GM18951 (cell line): ENCODE results near the gene ZDHHC24.

Experiments
- POLR2A ChIP-seq: IDR thresholded peaks from 4 replicates; pipeline ENCODE4 v1.6.1; 2011; ENCODE audit warnings: mild to moderate bottlenecking; ENCODE audit not compliant: insufficient read length, insufficient read depth; ENCODE audit errors: extremely low read depth
- in situ Hi-C: fragments of 300-500 bp; cut with MboI; formaldehyde crosslinking; loops from one replicate; pipeline ENCODE4 v1.12.0; 2022; ENCODE audit warnings: low sequenced_read_pairs, mixed read lengths, inconsistent platforms; ENCODE audit not compliant: unreplicated experiment

The ZDHHC24 gene

DNA sequence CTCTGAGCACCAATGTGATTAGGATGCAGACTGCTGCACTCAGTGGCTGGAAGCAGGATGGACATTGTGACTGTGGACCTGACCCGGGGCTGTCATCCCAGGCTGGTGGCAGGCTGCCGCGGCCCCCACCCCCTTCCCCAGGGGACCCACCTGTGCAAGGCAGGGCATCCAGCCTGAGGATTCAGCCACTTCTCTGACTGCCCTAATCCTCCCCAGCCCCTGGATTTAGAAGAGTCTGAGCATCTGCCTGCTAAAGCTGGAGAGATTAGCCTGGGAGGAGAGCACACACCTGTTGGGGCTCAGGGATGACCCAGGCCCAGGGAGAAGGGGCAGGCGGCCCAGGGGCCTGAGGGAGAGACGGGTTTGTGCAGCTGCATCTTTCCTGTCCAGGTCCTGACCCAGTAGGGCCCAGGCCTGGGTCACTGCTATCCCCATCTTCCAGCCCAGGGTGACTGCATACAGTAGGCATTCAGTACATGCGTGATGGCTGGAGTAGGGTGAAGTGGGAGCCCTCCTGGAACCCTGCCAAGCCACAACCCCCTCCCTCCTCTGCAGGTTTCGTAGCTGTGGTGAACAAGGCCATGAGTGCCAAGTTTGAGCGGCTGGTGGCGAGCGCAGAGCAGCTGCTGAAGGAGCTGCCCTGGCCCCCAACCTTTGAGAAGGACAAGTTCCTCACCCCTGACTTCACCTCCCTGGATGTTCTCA lies 53.5 kb downstream of the ZDHHC24 start:
- no peak for TF ChIP-seq POLR2A
- in situ Hi-C loops, result no loop called here

DNA sequence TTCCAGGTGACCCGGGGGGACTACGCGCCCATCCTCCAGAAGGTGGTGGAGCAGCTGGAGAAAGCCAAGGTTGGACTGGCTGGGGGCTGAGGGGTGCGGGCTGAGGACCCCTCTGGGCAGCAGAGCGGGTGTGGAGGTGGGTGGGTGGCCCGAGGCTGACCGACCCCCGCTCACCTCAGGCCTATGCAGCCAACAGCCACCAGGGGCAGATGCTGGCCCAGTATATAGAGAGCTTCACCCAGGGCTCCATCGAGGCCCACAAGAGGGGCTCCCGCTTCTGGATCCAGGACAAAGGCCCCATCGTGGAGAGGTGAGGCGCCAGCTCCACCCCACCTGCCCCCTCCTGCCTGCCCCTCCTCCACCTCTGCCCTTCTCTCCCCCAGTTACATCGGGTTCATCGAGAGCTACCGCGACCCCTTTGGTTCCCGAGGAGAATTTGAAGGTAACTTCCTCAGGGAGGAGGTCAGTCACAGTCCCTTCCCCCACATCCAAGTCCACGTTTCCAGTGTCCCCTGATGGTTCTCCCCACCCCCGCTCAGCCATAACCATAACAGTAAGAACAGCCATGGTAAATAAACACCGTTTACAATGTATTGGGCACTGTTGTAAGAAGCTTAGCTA lies 54.4 kb downstream of the ZDHHC24 start:
- no peak for TF ChIP-seq POLR2A
- in situ Hi-C loops, result no loop called here

- no peak for TF ChIP-seq POLR2A
- in situ Hi-C loops, result no loop called here
Observed at GRCh38 chr11:66489636-66490035, 56.2 kb downstream of the ZDHHC24 start.

- in situ Hi-C loops, result no loop called here
Observed at GRCh38 chr11:66488957-66489356, 56.9 kb downstream of the ZDHHC24 start.

DNA sequence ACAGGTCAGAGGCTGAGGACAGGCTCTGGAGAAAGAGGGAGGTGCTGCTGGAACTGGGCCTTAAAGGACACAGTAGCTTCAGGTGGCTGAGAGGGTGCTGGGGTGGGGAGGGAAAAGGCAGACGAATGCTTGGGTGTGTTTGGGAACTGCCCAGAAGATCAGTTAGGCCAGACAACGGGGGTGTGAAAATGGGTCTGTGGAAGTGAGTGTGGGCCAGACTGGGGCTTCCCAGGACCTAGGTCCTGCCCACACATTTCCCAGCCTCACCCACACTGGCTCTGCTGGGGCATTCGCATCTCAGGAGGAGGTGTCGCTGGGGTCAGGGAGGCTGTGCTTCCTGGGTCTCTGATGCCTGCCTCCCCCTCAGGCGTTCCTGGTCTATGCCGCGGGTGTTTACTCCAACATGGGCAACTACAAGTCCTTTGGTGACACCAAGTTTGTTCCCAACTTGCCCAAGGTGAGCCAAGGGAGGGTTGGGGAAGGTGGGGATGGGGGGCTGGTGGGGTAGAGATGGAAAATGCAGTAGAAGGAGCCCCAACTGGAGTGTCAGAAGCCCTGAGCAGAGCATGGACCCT lies 61.0 kb downstream of the ZDHHC24 start:
- TF ChIP-seq POLR2A, result no peak
- in situ Hi-C loops, result no loop called here

More at GRCh38 chr11:66488957-66489356, 56.9 kb downstream of the ZDHHC24 start:
- TF ChIP-seq POLR2A, result no peak

DNA sequence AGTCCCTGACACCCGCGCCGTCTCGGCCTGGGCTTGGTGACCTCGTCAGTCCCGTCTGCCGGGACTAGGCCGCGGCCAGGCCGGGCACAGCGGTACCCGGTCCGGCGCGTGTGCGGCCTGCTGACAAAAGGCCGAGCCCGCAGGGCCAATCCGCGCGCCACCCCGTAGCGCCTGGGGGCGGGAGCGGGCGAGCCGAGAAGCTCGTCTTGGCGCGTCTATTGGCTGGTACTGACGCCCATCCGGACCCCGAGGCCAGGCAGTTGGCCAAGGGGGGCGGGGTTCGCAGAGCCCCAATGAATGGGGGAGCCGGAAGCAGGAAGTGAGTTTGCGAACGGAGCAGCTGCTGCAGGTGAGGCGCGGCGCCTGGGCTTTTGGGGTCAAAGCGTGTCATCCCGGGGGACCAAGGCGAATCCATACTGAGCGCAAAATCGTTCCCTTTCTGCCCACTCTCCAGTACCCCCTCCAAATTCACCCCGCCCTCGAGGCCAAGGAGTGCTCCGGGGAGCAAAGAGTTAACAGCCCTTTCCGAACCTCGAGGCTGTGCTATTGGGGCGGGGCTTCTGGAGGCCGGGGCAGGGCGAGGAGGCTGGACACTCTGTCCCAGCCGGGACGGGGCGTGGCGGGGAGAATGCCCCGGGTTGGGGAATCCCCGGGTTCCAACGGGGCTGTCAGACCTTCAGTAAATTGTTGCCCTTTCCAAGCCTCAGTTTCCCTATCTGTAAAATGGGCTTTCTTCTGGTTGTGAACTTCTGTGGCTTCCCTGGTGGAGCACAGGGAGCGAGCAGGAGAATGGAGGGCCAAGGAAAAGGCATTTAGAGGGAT lies 65.5 kb downstream of the ZDHHC24 start, which contains the start of gene DPP3:
TSS of gene DPP3 (plus strand) at position 318 of the 822 bp plus-strand sequence. CDS start 1,767 bp downstream, outside the sequence.
- in situ Hi-C loops, result no loop called here
- peak; percentile 92 for TF ChIP-seq POLR2A

- no peak for TF ChIP-seq POLR2A
- in situ Hi-C loops, result no loop called here
Observed at GRCh38 chr11:66479394-66480116, 66.3 kb downstream of the ZDHHC24 start.

GRCh38 chr11:66478729-66479393 lies 67.0 kb downstream of the ZDHHC24 start:
- TF ChIP-seq POLR2A, result no peak
- in situ Hi-C loops, result no loop called here

GRCh38 chr11:66477263-66478201 lies 68.3 kb downstream of the ZDHHC24 start:
- in situ Hi-C loops, result no loop called here
- TF ChIP-seq POLR2A, result no peak

GRCh38 chr11:66476841-66477251 lies 69.0 kb downstream of the ZDHHC24 start:
- no peak for TF ChIP-seq POLR2A
- in situ Hi-C loops, result no loop called here

- no peak for TF ChIP-seq POLR2A
- in situ Hi-C loops, result no loop called here
Observed at GRCh38 chr11:66476173-66476840, 69.5 kb downstream of the ZDHHC24 start.
